NCI-H82 (cell line): ENCODE data around the gene PDZRN3.
A peak's percentile ranks its signal among the peaks of the same experiment; 100 is the strongest.

Experiments
- DNase-seq: peaks from one replicate; lab custom pipeline; 2025; lab: John Stamatoyannopoulos, UW

PDZRN3 gene

DNA sequence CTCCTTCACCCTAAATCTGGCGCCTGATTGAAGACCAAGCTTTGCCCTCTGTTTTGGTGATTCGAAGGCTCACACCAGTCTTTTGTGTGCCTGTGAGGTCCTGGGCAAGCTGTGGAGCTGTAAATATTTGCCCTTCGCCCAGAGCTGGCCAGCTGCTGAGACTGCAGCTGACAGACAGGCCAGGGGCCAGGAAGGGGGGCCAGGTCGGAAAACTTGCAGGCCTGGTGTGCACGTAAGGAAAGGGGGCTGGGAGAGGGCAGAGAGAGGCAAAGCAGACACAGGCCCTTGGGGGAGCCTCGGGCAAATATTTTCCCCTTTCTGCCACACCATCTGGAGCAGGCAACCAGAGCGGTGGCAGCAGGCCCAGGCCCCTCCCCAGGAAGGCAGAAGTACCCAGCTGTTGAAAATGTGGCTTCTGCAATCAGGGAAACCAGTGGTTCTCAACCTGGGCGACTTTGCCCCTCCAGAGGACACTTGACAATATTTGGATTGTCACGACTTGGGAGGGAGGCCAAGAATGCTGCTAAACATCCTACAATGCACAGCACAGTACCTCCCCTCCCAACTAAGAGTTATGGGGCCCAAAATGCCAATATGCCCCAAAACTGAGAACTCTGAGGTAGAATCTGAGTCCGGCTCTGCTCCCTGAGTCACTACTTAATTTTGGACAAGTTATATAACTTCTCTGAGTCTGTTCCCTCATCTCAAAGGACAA, 2.5 kb downstream of the PDZRN3 start:
- peak; percentile 74 for DNase-seq

DNA sequence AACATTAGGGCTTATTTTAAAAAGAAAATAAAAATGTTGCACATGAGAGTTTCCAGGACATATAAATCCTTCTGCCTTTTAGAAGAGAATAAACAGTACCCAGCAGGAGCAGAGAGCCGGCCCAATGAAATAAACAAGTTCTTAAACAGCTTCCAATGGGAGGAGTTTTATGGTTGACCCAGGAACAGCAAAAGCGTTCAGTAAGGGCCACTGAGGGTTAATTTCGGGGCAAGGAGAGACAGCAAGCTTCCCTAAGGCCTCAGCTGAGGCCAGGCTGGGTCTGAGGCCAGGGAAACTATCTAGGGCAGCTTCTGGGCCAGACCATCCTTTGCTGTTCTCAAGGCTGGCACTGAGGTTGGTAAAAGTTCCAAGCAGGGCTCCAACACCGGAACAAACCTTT, 3.4 kb downstream of the PDZRN3 start:
- peak; percentile 16 for DNase-seq

DNA sequence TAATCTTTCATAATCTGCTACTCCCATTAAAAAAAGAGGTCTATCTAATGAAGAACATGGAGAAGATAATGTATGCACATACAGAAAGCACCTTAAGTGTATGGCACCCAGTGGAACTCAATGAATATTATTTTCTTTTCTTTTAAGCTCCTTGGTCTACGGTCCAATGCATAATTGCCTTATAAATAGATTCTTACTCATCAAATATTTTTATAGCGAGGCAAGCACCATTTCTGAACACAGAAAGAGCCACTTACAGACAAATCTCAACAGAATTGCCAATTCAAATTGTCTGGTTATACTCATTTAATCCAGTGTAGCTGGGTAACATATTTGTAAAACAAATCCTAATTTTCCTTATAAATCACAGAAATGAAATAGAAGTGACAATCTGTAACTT, 6.3 kb downstream of the PDZRN3 start:
- no peak for DNase-seq

DNA sequence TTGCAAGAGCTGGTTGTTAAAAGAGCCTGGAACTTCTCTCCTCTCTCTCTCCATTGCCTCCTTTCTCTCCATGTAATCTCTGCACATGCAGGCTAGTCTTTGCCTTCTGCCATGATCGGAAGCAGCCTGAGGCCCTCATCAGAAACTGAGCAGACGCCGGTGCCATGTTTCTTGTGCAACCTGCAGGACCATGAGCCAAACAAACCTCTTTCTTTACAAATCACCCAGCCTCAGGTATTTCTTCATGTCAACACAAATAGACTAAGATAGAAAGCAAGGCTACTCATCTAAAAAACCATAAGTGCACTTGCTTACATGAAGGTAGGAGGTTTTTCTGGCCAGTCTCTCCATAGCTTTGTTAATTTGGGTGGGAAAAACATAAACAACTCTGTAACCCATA, 8.7 kb downstream of the PDZRN3 start:
- DNase-seq: no peak

DNA sequence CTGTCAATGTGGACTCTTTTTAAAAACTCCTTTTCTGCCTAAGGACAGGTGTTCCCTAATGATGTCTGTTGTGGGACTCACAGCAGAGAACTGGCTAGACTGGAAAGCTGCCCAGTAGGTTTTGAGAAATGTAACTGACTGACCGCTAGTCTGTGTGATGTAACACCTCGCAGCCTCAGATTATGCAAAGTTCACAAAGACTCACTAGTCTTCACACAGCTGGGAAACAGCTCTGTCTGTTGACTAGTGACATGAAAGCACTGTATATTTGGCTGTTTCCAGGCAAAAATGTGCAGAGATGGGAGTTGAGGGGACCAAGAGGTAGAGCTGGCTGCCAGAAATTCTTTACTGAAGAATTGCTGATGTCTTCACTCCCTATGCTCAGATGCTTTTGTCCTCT, 10.3 kb downstream of the PDZRN3 start:
- DNase-seq: peak; percentile 9

DNA sequence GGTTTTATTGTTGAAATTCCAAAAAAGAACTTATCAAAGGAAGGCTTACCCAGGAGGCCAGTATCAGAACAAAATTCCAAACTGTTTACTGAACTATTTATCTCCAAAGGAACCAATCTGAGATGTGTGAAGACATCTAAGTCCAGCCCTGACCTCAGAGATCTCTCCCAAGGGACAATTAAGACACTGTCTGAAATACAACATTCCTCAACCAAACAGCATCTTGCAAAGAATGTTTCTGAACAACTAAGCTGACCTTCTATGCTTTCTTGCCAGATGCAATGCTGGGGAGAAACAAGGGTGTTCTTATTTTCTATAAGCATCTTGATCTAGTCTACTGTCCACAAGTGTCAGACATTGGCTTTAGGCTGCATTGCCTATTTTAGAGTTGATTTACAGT, 13.6 kb downstream of the PDZRN3 start:
- DNase-seq: no peak

DNA sequence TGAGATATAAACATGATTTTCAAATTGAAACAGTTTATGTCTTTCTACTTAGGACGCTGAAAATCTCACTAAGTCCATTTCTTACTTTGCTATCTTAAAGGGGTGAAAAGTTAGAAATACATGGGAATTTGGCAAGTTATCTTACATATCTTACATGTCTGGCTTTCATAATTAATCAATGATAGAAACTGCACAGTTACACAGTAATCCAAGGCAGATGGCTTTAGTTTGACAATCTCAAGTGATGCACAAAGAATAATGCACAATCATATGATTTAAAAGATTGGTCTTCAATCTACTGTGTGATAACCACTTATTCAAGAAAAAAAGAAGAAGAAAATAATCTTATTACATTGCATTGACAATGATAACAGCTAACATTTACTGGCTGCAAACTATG, 14.2 kb downstream of the PDZRN3 start:
- no peak for DNase-seq

DNA sequence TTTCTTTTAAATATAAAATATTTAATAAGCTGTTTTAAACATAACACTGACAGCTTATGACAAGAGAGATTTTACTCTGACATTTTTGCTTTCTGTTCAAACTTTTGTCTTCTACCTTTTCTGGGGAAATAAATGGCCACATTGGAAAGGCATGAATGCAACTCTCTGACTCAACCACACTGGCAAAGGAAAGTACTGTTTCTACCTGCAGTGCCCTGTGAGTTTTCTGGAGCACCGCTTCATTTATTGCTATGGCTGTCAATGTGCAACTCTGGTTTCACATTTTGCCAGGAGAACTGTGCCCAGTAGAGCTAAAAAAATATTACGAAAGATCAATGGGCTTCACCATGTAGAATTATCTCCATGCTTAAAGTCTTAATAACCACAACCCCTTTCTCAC, 15.1 kb downstream of the PDZRN3 start:
- DNase-seq: no peak

DNA sequence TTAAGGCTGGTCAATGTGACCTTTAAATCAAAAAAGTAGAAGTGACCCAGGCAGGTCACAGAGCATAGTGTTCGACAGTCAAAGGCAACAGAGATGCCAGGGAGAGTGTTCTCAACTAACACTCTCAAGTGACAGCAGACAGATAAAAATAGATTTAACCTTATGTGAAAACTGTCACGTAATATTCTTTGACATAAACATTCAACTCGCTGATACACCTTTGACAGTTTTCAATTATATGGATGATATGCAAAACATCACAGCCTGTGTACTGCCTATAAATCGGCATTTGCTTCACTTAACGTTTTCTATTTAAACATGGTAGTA, 15.5 kb downstream of the PDZRN3 start:
- no peak for DNase-seq

DNA sequence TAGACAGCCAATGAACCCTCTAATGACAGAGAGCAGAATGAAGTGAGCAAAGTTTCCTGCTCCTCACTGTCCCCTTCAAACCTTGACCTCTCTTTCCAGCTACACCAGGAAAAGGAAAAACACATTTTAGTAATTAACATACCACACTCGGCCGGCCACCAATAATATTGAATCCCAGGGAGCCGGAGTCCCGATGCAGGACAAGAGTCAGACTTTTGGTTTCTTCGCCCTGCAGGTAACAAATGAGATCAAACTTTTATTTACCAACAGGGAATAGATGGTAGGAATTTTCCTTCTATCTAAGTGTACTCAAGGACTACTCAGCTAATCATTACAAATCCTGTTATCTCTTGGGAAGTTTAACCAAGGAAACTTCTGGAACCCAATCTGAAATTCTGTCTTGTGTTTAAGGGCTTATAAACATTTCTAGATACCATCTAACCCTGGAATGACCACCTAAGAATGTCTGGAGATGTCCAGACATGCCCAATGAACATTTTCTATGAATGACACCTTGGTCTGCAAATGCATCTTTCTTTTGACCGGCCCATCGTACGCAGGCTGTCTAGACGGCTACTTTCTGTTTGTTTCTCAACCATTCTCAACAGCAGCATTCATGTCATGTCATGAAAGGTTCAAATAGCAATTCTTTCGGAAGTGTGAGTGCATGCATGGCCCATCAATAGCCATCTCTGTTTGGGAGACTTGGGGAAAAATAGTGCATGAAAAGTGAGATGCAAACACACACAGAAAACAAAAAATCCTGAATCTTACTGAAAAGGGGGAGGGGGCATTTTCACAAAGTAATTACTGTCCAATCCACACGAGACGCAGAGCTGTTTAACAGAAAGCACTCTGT, 16.1 kb downstream of the PDZRN3 start:
- no peak for DNase-seq

DNA sequence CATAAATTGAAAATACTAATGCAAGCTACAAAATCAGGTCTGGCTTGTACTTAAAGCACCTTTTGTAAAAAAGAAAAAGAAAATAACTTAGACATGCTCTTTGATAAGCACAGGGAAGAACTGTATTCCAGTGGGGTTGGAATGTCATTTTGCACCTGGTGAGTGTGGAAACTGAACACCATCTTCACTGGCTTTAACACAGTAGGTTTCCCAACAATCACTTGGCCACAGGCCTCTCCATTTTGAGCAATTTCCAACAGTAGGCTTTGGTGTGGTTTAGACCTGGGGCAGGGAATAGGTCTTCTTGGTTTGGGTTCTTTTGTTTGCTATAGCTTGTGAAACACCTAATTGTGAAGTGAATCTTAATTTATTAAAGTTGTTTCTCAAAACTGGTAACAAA, 18.9 kb downstream of the PDZRN3 start:
- no peak for DNase-seq

DNA sequence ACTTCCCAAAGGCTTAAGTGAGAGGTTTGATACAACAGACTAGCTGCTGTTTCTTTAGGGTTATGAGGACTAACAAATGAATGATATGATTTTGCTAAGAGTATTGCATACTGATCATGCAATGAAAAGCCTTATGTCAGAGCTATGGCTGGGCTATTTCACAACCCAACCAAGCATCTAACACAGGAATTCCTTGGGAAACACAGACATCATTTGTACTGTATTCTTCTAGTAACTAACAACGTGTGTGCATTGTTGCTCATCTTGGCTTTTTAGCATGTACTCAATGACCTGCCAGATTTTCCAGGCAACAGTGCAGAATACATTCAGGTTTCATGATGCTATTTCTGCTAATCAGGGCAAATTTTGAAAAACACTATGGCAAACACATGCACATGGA, 19.3 kb downstream of the PDZRN3 start:
- DNase-seq: no peak

DNA sequence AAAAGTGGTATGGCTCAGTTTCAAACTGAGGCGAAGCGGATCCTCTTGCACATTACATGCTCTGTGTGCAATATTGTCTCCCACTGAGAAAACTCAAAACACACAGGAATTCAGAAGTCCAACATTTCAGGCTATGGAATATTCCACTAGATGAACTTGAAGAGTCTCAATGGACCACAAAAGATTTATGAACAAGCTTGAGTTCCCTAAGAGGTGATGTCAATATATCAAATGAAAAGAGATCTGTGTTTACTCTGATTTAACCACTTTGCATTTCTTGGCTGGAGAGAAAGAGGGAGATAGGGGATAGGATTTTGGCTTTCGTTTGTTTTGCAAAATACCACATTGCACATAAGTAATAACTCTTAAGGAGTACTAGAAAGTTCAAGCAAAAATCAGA, 20.3 kb downstream of the PDZRN3 start:
- DNase-seq: no peak

DNA sequence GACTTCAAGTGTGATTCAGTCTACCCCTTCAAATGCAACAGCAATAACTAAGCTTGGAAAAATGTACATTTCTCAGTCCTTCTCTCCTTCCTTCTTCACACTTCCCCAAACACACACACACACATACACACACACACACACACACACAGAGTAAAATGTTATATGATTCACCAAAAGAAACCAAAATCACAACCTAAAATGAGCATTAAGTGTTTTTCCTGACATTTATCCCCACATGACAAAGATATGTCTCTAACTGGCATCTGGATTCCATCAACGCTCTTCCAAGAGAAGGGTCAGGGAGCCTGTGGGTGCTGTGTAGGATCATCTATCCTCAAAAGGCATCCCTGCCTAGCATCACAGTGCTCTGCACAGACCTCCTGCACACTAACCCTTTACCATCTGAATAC, 21.0 kb downstream of the PDZRN3 start:
- DNase-seq: no peak

DNA sequence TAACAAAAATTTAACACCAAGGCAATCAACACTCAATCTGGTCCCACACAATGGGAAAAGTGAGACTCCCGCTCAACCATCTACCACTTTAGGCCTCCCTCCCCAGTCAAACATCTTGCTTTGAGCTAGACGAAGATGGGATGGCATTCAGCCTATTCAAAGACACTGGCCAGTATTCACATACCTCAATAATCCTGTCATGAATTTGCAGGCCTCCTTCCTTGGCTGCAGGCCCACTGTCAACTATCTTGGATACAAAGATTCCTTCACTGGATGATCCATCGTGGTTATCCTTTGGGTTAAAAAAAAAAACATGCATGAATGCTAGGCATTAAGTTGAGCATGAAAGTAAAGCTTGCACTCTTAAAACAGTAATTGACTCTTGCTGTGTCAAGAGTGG, 22.6 kb downstream of the PDZRN3 start:
- DNase-seq: no peak

DNA sequence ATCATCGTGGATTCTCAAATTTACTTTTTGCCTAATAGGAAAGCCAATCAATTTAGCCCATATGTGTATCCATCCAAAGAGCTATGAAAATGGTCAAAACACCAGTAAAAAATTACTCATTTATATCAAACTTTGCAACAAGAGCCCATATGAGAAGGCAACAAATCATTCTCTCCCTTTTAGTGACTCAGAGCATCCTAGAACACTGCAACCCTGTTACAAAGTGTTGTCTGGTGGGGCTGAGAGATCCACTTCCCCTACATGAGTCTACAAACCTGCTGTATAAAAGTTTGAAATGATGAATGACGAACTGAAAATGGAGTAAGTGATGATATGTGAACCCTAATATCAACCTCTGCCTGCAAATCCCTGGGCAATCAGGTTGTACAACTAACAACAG, 23.3 kb downstream of the PDZRN3 start:
- no peak for DNase-seq

DNA sequence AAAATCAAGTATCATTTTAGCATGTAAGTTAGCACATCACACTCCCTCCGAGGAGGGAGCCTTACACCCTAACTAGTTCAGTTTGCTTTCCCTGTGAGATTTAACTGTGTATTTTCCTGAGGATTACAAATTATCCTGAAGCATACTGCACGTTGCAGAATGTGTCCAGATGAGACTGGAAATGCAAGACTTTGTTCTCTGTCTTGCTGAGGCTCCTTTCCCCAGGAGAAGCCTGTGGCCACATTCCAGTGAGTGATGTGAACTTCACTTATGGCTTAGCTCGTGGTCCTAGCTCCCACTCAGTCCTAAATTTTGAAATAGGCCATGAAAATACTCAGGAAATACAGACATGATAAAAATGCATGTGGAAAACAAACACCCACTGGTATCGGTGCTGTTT, 23.7 kb downstream of the PDZRN3 start:
- DNase-seq: no peak

DNA sequence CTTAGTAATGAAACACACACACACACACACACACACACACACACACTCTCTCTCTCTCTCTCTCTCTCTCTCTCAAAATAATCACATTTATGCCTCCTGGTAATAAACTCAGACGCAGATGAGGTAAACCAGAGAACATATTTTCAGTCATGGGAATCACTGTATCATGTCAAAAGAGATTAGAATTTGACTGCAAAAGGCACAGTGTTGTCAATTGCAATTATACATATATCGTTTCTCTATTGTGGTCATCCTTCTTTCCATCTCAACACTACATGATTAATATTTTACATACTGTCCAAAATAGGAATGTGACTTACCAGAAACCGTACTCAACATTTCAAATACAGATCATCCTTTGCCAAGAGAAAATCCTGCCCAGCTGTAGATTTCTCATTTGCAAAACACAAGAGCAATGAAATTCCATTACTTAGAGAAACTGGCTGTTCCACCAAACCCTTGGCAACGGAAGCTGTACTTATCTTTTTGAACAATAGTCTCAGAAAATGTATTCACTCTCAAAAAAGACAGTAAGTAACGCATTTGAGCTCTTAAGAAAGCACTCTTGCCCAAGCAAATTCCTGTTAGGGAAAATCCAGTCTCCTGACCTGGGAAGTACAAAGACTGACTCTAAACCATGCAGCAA, 24.3 kb downstream of the PDZRN3 start:
- DNase-seq: no peak

DNA sequence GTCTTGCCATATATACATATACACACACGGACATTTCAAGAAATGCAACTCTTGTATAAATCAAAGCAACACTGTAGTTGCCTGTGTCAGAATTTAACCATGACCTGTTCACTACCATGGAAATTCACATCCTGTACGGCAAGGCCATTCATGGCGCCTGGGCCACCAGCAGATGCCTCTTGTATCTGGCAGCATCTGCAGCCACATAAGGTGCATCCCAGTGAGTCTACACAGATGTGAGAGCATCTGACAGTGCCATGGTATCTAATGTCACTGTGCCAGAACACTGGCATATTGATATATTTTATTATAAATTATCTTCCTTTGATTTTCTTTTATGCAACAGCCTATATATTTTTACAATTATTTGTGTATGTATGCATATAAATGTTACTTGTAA, 25.1 kb downstream of the PDZRN3 start:
- no peak for DNase-seq

DNA sequence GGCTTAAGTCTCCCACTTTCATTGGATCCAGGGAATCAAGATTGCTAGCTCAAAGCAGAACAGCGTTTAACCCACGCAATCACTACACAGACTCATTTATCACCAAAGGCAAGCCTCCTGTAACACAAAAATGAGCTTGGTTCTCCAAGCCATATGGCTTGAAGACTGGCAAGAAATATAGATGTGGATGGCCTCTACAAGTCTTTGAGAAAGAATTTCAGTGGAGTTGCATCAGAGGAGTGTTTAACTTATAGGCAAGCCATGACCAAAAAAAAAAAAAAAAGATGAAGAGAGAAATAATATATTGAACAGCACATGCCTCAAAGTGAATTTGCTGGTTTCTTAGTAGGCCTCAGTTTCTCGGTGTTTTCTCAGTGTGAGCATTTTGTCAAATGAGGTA, 27.3 kb downstream of the PDZRN3 start:
- no peak for DNase-seq

DNA sequence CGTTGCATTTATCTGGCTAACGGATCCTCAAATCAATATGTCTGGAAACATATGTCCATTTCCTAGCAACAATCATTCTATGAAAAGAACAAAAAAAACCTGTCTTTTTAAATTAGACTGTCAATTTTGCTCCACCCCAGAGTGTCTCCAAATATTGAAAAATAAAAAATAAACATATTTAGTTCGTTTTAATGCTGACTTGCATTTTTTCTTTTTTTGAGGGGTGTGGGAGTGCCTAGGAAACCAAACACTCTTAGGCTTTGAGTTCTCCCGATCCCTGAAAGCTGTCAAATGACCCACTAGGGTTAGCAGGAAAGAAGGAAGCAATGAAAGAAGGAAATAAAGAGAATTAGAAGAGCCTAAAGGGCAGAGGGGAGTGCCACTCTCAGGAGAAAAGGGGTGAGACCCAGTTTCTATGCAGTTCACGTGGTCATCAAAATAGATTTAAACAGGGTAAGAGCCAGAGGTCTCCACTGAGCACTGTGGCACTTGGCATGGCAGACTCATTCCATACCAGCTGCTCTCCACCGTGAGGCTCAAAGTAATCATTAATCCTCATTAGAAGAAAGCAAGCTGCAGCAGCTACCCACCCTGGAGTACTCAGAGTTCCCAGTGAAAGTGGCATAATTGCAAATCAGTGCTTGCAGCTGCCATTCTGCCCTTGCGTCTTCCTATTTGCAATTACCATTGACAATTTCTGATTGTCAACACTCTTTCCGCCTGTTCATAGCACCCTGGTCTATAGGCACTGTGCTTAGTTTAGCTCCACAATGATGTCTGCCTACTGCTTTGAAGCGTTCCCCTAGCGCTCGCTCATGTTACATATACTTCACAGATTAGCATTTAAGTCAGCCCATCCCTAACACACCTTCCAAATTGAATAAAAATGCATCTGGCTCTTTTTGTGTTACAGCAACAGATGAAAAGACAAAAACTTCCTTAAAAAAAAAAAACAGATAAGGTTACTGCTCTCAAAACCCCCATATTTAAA, 32.3 kb downstream of the PDZRN3 start:
- DNase-seq: peak; percentile 69

DNA sequence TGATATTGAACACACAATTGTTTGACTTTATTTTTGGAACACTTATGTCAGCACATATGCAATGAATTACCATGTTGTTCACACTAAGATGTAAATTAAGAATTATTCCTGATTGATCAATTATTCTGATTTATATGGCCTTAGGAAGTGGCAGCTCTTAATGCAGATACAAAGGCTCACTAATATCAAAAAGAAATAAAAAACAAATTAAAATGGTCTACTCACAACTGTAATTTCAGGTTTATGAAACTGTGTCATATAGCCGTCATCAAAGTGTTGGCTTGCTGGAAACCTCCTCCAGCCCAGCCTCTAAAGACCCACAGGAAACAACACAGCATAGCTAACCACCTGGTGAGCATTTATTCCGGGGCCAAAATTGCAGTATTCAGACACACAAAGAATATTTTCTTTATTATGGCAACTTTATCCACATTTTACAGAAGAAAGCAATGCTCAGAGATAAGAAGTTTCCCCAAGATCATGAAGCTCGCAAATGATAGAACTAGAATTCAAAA, 33.4 kb downstream of the PDZRN3 start:
- no peak for DNase-seq
